ENCODE results near the gene WDR1.

WDR1 gene

DNA sequence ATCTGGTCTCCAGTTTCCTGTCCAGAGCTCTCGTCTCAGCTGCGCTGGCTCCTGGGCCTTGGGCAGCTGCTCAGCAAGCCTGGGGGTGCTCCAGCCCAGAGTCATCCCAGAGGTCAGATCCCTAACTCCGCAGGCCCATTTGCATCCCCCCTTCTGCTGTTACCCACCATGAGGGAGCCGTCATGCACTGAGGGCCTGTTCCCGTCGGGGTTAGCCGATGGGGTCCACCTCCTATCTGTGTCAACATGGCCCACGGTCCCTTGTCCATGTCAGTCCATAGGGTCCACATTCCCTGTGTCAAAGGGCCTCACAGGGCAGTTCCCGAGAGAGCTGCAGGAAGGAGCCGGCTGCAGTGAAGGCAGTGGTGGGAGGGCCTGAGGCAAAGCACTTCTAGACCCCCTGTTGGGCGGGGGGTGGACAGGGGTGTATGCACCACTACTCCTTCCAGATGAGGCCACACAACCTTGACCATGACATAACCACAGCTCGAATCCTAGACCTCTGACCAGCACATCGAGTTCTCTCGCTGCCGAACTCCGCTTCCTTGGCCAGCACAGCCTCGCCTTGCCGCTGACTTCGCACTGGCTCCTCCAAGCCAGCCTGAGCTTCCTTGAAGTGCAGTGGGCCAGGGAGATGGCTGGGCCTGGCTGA is 24.9 kb downstream of the WDR1 start:
- peaks cover 73% of the 10 kb centered on the region for H3K79me2 ChIP-seq (ENCODE audit: low read length)
- H3K4me1 ChIP-seq (ENCODE audit: low read length) = no peaks in the 10 kb centered on the region
- no peaks in the 10 kb centered on the region for H3K27me3 ChIP-seq (ENCODE audit: low read depth, low read length)
- H3K4me3 ChIP-seq (ENCODE audit: low read length) = no peak overlapping the region
- no peaks in the 10 kb centered on the region for H3K9me3 ChIP-seq (ENCODE audit: insufficient read depth, low read length)
- H3K9ac ChIP-seq (ENCODE audit: low read length) = no peak overlapping the region
- peaks cover 58% of the 10 kb centered on the region for H4K20me1 ChIP-seq (ENCODE audit: insufficient read depth, low read length)
- TF ChIP-seq, protein P1, sequence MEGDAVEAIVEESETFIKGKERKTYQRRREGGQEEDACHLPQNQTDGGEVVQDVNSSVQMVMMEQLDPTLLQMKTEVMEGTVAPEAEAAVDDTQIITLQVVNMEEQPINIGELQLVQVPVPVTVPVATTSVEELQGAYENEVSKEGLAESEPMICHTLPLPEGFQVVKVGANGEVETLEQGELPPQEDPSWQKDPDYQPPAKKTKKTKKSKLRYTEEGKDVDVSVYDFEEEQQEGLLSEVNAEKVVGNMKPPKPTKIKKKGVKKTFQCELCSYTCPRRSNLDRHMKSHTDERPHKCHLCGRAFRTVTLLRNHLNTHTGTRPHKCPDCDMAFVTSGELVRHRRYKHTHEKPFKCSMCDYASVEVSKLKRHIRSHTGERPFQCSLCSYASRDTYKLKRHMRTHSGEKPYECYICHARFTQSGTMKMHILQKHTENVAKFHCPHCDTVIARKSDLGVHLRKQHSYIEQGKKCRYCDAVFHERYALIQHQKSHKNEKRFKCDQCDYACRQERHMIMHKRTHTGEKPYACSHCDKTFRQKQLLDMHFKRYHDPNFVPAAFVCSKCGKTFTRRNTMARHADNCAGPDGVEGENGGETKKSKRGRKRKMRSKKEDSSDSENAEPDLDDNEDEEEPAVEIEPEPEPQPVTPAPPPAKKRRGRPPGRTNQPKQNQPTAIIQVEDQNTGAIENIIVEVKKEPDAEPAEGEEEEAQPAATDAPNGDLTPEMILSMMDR (IDR thresholded peaks at IDR 0.05; ENCODE audit: low read depth, low read length) = no peak
- TF ChIP-seq EZH2phosphoT487 (IDR thresholded peaks at IDR 0.05; ENCODE audit: low read depth) = no peak
- no peak overlapping the region for H2AFZ ChIP-seq (ENCODE audit: low read depth, low read length)
- H3K4me2 ChIP-seq (ENCODE audit: low read length) = no peak overlapping the region
- peaks cover 95% of the 10 kb centered on the region for H3K36me3 ChIP-seq (replicated peaks; ENCODE audit: low read depth, low read length)
- no peak overlapping the region for H3K27ac ChIP-seq (ENCODE audit: low read length)

DNA sequence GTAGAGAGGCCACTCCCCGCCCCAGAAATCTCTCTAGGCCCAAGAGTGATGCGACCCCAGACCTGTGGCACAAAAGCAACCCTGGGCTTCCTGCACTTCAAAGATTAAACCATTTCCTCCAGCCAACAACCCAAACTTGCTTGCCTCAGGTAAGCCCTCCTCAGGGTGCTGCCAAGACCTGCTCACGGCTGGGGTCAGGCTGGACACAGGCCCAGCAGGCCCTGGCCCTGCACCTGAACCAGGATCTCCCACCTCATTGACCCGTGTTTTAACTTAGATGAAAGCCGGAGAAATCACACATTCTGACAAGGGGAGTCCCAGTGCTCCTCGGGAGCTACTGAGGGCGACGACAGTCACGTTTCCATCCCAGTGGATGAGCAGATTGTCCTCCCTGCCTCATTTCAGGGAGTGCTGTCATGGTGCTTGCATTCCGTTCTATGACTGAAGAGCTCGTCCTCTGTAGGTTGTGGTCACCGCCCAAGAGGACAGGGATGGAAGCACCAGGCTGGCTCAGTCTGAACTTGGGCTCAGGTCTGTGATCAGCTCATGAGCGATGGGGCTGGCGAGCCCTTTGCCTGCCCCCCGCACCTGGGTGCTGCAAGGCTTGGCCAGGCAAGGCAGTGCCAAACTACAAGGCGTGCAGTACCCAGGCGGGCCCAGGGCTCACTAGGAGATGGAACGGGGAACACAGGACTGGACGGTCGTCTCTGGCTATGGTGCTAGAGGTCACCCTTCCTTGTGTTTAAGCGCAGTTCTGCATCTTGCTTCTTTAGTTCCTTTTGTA is 25.9 kb downstream of the WDR1 start:
- peaks cover 63% of the 10 kb centered on the region for H4K20me1 ChIP-seq (ENCODE audit: insufficient read depth, low read length)
- H3K4me3 ChIP-seq (ENCODE audit: low read length) = no peak overlapping the region
- H3K9ac ChIP-seq (ENCODE audit: low read length) = no peak overlapping the region
- H3K4me1 ChIP-seq (ENCODE audit: low read length) = no peaks in the 10 kb centered on the region
- H3K36me3 ChIP-seq (replicated peaks; ENCODE audit: low read depth, low read length) = peaks cover 93% of the 10 kb centered on the region
- TF ChIP-seq EZH2phosphoT487 (IDR thresholded peaks at IDR 0.05; ENCODE audit: low read depth) = no peak
- TF ChIP-seq, protein P1 (IDR thresholded peaks at IDR 0.05; ENCODE audit: low read depth, low read length) = no peak
- H3K27ac ChIP-seq (ENCODE audit: low read length) = no peak overlapping the region
- H3K9me3 ChIP-seq (ENCODE audit: insufficient read depth, low read length) = no peaks in the 10 kb centered on the region
- H2AFZ ChIP-seq (ENCODE audit: low read depth, low read length) = no peak overlapping the region
- H3K4me2 ChIP-seq (ENCODE audit: low read length) = no peak overlapping the region
- H3K27me3 ChIP-seq (ENCODE audit: low read depth, low read length) = no peaks in the 10 kb centered on the region
- peaks cover 63% of the 10 kb centered on the region for H3K79me2 ChIP-seq (ENCODE audit: low read length)

DNA sequence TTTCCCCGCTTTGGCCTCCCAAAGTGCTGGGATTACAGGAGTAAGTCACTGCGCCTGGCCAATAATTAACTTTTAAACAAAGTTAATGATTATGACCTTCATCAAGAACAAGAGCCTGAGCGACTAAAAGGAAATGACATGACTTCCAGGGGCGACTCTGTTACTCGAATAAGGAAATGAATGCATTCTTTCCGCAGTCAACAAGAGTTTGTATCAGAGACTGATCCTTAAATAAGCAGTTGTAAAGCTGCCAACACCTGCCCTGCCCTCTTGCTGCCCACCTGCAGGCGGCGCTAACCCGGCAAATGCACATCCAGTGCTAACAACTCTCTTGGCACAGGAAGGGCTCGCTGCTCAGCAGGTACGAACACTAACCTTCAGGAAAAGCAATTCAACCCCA is 27.3 kb downstream of the WDR1 start:
- Histone ChIP-seq H3K9me3 (ENCODE audit: insufficient read depth, low read length) (no peaks in the 10 kb centered on the region), H3K79me2 (ENCODE audit: low read length) (peaks cover 50% of the 10 kb centered on the region), H3K4me2 (ENCODE audit: low read length) (no peak overlapping the region), H3K4me1 (ENCODE audit: low read length) (no peaks in the 10 kb centered on the region), H4K20me1 (ENCODE audit: insufficient read depth, low read length) (peaks cover 64% of the 10 kb centered on the region), H3K9ac (ENCODE audit: low read length) (no peak overlapping the region), H3K27ac (ENCODE audit: low read length) (no peak overlapping the region), H2AFZ (ENCODE audit: low read depth, low read length) (no peak overlapping the region), H3K27me3 (ENCODE audit: low read depth, low read length) (no peaks in the 10 kb centered on the region), H3K4me3 (ENCODE audit: low read length) (no peak overlapping the region), H3K36me3 (replicated peaks; ENCODE audit: low read depth, low read length) (peaks cover 91% of the 10 kb centered on the region)
- TF ChIP-seq, protein P1 (IDR thresholded peaks at IDR 0.05; ENCODE audit: low read depth, low read length) = no peak
- TF ChIP-seq EZH2phosphoT487 (IDR thresholded peaks at IDR 0.05; ENCODE audit: low read depth) = no peak

DNA sequence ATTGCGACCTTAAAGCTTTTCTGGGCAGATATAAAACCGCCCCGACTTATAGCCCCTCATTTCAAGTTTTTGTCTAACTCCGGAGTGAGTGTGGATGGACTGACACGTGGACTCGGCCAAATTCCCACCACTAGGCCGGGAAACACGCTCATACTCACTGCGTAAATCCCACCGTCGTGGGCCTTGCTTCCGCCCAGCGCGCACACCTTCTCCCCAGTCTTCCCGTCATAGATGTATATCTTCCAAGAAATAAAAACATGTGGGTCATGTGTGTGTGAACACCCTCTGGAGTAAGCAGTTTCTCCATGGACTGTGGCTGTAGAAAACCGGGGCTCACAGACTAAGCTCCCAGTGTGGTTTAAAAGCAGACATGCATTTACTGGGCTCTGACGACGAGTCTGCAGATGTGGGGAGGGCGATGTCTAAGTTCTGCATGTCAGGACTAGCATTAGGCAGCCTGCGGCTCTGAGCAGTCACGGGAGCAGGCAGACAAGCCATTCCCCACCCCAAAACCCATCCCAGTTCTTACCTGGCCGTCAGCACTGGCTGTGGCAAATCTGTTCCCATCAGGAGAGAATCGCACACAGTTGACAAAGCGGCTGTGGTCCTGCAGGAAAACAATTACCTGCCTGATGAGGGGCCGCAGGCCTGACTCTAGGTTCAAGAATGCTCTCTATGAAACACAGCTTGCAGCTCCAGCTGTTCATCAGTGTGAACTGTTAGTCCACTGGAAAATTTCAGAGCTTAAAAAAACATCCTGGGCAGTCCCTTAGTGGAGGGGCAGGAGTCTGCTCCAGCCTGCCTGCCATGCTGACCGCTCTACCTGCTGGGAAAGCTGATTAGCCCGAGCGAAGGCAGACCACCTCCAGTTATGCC is 28.2 kb downstream of the WDR1 start:
- Histone ChIP-seq H3K4me3 (ENCODE audit: low read length) (no peak overlapping the region), H3K4me2 (ENCODE audit: low read length) (no peak overlapping the region), H3K36me3 (replicated peaks; ENCODE audit: low read depth, low read length) (peaks cover 91% of the 10 kb centered on the region), H3K27ac (ENCODE audit: low read length) (no peak overlapping the region), H3K79me2 (ENCODE audit: low read length) (peaks cover 40% of the 10 kb centered on the region), H4K20me1 (ENCODE audit: insufficient read depth, low read length) (peaks cover 54% of the 10 kb centered on the region), H3K9ac (ENCODE audit: low read length) (no peak overlapping the region), H3K27me3 (ENCODE audit: low read depth, low read length) (no peaks in the 10 kb centered on the region), H3K9me3 (ENCODE audit: insufficient read depth, low read length) (no peaks in the 10 kb centered on the region), H2AFZ (ENCODE audit: low read depth, low read length) (no peak overlapping the region), H3K4me1 (ENCODE audit: low read length) (no peaks in the 10 kb centered on the region)
- TF ChIP-seq EZH2phosphoT487 (IDR thresholded peaks at IDR 0.05; ENCODE audit: low read depth) = no peak
- TF ChIP-seq, protein P1 (IDR thresholded peaks at IDR 0.05; ENCODE audit: low read depth, low read length) = no peak
